ENCODE measurements around the gene CARTPT.

CARTPT gene

DNA sequence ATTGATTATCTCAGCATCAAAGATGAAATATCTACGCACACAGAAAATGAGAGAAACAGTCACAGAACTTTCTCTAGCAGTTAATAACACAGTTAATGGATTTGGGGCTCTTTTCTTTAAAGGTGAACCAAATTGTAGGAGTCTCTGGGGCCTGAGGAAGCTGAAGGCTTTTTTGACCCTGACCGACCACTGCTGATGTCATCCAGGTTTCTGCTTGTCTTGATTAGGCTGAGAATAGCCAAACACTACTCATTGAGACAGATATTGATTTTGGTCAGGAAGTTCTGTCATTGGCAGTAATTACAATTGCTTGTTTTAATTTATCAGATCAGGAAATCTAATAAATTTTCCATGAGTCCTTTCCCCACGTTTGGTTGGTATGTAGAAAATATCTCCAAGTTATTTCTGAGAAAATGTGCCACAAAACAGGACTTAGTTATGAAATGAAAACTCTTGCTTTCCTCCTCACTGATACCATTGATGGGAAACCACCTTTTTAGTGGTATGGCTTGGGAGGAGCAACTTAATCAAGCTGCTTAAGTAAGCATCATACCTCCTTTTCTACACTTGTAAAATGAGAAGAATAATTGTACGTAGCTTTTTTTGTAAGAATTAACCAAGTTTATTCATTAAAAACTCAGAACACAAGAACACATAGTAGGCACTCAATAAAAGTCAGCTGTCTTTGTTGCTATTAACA, 19.7 kb downstream of the CARTPT start:
- DNase-seq: no peak

DNA sequence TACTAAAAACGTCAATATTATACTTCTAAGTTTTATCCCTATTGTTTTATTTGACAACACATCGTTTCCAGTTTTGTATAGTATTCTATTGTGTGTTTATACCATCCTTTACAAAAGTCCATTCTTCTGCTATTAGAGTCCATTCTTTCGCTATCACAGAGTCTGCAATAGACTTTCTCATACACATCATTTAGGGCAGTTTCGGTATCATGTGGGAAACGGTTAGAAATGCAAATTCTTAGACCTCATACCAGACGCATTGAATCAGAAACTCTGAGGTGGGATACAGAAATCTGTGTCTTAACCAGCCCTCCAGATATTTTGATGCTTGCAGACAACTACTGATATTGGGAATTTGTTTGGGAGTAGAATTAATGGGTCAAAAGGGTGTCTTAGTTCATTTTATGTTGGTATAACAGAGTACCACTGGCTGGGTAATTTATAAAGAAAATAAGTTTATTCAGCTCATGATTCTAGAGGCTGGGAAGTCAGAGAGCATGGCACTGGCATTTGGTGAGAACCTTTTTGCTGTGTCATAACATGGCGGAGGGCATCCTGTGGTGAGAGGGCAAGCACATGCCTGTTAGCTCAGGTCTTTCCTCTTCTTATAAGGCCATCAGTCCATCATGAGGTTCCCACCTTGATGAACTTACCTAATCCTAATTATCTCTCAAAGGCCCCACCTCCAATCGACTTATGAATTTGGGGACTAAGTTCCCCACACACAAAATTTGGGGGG, 21.1 kb downstream of the CARTPT start:
- no peak for DNase-seq

DNA sequence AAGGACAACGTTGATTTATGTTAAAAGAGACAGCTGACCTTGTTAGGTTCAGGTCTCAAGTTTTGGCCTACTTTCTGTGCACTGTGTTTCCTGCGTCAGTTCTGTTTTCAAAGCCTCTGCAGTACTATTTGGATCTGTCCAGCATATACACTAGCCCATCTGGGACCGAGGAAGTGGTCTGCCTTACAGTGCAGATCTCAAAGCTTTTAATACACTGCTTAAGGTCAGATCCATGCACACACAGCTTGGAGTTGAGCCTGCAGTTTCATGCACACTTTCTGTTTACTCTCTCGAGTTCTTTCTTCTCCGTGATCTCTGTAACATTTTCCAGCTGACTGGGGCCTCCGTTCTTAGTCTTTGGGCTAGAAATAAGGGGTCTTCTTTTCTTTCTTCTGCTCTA, 24.1 kb downstream of the CARTPT start:
- no peak for DNase-seq

DNA sequence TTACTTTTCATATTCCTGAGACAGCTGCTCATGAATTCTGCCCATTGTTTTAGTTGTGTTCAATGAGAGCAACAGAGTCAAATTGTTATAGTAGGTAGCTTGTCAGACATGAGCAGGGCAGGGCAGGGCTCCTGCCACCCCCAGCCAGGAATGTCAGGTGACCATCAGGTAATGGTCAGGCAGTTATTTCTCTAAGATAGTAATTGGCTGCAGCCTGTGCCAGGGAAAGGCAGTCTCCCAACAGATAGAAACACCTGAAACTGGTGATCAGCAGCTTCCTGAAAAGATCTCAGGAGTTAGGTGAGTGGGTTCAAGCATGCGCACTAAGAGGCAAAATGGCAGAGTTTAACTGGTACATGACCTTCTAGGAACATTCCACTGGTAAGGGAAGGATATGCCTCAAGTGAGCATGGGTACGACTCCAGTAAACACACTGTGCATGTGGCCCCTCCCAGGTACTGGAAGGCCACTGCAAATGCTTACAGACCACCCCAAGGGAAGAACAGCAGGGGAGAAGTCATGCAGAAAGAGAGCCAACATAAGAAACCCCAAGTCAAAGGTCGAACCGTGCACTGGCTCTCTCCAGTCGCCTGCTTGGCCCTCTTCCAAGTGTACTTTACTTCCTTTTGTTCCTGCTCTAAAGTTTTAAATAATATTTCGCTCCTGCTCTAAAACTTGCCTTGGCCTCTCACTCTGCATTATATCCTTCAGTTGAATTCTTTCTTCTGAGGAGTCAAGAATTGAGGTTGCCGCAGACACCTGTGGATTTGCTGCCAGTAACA, 25.1 kb downstream of the CARTPT start:
- DNase-seq: no peak

DNA sequence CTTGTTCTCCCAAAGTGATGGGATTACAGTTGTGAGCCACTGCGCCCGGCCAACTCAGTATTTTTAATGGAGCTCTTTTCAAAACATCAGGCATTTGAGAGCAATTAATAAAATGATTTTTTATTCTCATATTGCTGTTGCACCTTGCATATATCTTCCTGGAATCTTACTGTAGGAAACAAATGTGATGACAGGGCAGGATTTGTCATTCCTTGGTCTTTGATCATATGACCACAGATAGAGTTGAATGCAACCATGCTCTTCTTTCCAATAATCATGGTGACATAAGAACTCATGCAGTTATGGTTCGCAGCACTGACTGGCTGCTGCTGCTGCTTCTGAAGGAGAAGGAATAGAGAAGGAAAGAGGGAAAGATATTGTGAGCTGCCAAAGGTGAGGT, 28.1 kb downstream of the CARTPT start:
- DNase-seq: no peak

DNA sequence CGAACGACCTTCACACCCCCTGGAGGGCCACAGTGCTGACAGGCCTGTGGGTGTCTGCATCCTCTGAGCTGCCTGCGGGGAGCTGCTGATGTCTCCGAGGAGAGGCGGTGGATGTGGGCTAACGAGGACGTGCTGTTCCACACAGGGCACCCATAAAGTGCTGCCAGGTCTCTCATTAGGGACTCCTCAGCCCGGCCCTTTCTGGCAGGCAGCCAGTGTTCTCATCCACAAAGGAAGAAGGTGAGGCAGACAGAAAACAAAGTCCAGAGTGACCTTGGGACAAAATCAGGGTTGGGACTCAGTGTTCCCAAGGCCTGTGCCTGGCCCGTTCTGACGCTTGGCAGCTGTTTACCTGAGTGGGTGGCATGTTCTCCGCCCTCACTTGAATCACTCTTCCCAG, 29.3 kb downstream of the CARTPT start:
- no peak for DNase-seq

DNA sequence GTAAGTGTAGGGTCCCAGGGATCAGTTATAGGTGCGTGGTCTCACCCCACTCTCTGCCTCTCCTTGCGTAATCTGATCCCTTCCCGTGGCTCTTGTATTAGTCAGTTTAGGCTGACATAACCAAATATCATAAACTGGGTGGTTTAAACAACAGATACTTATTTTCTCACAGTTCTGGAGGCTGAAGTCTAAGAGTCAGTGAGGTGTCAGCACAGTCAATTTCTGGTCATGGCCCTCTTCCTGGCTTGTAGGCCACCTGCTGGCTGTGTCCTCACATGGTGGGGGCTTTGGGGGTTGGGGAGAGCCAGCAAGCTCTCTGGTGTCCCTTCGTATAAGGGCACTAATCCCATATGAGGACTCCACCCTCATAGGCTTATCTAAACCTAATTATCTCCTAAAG, 32.3 kb downstream of the CARTPT start:
- DNase-seq: no peak

DNA sequence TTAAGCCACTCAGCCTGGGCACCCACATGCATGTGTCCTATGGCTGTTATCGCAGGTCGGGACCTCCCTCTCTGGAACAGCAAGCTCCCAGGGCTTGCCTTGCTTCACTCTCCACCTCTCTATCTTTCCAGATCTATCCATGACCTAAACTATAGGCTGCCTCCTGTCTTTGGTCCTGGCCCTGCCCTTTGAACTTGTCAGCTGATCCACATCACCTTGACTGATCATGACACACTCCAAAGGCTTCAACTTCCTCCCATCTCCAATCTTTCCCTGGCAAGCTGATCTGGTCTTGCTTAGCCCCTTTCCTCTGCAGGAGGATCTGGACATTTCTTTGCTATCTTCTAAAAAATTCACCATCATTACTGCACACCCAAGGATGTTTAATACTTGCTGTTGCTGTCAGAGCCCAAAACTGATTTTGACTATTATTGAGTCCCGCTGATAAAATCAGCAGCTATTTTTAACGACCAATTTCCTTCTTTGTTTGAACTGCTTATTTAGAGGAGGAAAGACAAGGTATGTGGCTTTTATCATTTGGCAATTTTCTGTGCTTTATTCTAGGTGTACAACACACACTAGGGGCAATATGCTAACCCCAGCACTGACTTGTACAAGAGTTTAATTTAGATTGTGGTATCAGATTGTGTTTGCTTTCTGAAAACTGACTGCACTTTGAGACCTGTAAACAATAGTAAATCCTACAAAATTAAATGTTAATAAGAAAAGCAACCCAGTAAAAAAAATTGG, 33.5 kb downstream of the CARTPT start:
- no peak for DNase-seq

DNA sequence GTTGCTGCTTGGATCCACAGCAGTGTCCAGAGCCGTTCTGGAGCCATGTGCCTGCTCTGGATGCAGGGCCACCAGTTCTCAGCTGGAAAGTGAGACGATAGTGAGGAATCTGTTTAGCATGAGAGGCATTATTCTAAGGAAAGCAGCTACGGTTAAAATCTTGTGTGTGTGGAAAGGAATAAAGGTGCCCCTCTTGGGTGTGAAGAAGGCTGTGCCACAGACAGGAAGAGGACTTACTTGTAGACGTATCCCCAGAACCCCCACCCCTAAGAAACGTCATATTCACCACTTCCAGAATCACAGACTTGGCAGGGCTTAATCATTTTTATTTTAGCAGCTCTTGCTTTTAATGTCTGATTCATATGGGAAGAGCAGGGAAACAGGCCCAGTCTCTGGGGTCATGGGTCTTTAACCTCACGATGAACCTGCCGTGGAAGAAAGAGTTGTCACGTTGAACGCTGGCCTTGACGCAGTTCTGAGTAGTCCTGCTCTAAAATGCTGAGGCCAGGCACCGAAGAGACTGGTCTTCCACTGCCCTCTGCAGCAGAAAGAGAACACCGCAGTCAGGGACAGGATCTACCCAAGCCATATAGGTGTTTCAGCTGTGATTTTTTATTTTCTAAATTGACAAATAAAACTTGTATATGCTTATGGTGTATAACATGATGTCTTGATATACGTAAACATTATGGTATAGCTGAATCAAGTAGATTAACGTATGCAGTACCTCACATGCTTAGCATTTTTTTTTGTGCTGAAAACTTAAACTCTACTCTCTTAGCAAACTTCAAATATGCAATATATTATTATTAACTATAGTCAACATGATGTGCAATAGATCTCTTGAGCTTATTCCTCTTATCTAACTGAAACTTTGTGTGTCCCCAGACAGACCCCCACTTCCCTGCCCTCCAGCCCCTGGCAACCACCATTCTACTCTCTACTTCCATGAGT, 38.8 kb downstream of the CARTPT start:
- DNase-seq: peak in 3 of 5 donors; percentile 20 to 44 (median 21)

DNA sequence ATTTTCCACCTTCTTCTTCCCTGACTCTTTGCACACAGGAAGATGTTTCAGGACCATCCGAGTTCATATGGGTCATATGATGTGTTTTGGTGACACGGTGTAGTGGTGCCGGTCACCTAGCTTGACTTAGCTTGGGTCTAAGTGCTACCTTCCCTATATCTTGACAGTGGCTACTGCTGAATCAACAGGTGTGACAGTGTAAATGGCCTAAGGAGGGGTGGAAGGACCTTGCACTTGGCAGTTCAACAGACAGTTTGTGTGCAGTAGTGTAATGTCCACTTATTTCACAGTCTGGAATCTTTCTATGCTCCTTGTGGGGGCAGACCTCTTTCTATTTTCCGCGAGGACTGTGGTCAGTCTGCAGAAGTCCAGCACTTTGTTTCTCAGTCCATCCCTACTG, 43.8 kb downstream of the CARTPT start:
- DNase-seq: no peak

DNA sequence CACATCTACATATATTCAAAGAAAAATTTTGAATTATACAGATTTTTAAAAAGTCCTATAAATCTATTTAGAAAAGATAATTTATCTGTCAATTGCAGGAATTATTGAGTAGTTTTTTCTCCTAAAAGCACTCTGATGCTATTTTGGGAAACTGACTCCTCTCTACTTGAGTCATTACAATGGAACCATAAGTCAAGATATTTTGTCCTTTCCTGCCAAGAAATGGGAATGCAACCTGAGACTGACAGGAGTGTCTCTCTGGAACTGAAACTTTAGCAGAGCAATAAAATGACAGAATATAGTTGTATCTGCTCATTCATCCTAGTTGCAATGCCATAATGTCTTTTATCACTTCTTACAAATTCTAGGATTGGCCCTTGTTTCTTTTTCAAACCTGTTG, 48.6 kb downstream of the CARTPT start:
- no peak for DNase-seq

DNA sequence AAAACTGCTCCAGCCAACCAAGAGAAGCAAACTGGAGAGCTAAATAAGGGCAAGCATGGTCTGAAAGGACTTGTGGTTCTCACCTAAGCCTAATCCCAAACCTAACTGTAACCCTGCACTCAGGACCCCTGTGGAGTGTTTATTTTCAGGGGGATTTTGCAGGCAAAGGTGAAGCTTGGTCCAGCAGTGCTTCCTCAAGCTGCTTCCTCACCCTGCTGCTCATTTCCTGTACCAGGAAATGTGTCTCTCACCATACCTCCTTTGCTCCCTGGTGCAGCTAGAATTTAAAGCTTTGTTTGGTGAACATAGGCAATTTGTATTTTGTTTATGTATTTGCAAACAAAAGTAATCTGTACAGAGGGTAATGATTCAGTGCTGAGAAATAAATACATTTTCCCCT, 50.2 kb downstream of the CARTPT start:
- DNase-seq: no peak

DNA sequence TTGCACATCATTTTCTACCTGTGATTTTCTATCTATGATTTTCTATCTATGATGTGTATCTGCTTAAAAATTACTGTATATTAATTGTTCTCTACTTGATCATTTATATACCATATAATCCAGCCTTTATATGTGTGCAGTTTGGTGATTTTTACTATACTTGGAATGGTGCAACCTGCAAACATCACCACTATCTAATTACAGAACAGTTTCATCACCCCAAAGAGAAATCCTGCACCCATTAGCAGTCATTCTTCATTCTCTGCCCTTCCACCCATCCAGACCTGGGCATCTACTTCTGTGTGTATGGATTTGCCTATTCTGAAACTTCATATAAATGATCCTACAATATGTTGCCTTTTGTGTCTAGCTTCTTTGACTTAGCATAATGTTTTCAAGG, 51.3 kb downstream of the CARTPT start:
- DNase-seq: no peak

Measured in T-helper 1 cell (primary cell).